Transverse colon (tissue), 3 donors: Measurements from ENCODE around the gene ENOX1.

Experiments used
- POLR2A ChIP-seq: fragments of 450-650 bp; IDR thresholded peaks from one replicate; pipeline ENCODE4 v1.6.1; 2016; ENCODE audit warnings: antibody characterized with exemption, mild to moderate bottlenecking, moderate library complexity
- TF ChIP-seq, protein P1 (sequence below), 5 experiments: fragments of 200-600 bp in 3 of 5; fragments of 450-650 bp in 2 of 5; sonication (generic) in 3 of 5; IDR thresholded peaks; 1 replicate in 2 of 5; 2 replicates in 3 of 5; pipeline ENCODE4 v1.5.1; 2016 to 2017; ENCODE audit warnings: antibody characterized with exemption in 5 of 5, inconsistent platforms in 3 of 5, mild to moderate bottlenecking in 2 of 5, moderate library complexity in 1 of 5

GRCh38 chr13:43614063-43614462, 172.7 kb downstream of the ENOX1 start:
- TF ChIP-seq, protein P1, sequence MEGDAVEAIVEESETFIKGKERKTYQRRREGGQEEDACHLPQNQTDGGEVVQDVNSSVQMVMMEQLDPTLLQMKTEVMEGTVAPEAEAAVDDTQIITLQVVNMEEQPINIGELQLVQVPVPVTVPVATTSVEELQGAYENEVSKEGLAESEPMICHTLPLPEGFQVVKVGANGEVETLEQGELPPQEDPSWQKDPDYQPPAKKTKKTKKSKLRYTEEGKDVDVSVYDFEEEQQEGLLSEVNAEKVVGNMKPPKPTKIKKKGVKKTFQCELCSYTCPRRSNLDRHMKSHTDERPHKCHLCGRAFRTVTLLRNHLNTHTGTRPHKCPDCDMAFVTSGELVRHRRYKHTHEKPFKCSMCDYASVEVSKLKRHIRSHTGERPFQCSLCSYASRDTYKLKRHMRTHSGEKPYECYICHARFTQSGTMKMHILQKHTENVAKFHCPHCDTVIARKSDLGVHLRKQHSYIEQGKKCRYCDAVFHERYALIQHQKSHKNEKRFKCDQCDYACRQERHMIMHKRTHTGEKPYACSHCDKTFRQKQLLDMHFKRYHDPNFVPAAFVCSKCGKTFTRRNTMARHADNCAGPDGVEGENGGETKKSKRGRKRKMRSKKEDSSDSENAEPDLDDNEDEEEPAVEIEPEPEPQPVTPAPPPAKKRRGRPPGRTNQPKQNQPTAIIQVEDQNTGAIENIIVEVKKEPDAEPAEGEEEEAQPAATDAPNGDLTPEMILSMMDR (IDR thresholded peaks at IDR 0.05): no peak
- no peak for TF ChIP-seq POLR2A
